ENCODE results near the gene OCIAD1.

DNA sequence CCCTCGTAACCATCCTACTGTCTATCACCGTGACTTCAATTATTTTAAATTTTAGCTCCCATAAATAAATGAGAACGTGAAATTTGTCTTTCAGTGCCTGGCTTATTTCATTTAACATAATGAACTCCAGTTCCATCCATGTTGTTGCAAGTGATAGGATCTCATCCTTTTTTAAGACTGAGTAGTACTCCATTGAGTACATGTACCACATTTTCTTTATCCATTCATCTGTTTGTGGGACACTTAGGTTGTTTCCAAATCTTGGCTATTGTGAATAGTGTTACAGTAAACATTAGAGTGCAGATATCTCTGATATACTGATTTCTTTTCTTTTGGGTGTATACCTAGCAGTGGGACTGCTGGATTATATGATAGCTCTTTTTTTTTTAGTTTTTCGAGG is 32.8 kb downstream of the OCIAD1 start:
- TF ChIP-seq POLR2A (IDR thresholded peaks at IDR 0.05; ENCODE audit: low read length) (no peak), GATA1 (IDR thresholded peaks at IDR 0.05; ENCODE audit: low read depth, low read length) (no peak)
